ENCODE measurements around the gene TUBB2B.

- TF ChIP-seq JUND (IDR thresholded peaks at IDR 0.05) (no peak), EZH2 (IDR thresholded peaks at IDR 0.05) (no peak), CTCF (IDR thresholded peaks at IDR 0.05 in 2 of 3, conservative IDR thresholded peaks at IDR 0.05 in 1 of 3; ENCODE audit: borderline replicate concordance in 1 of 3, insufficient read depth in 1 of 3, low read depth in 2 of 3, low read length in 2 of 3) (no peak), YY1 (IDR thresholded peaks at IDR 0.05; ENCODE audit: extremely low read depth, insufficient replicate concordance, low read depth, low read length) (no peak), POLR2A (IDR thresholded peaks at IDR 0.05; ENCODE audit: borderline replicate concordance, extremely low read depth, insufficient read depth, insufficient read length) (no peak), EGR1 (IDR thresholded peaks at IDR 0.05; ENCODE audit: low read depth) (no peak), EZH2phosphoT487 (IDR thresholded peaks at IDR 0.05; ENCODE audit: borderline replicate concordance) (no peak)
Measured at GRCh38 chr6:3200682-3201081, 26.8 kb downstream of the TUBB2B start.

Measured in HCT116 (cell line).